Astrocyte (in vitro differentiated cells and primary cell): ENCODE results near the gene UGT1A9. TPM values are rescaled to one million over a fixed set of nuclear protein-coding genes. Genes with fewer than 3 reads are reported as not detected.

Experiments used
- DNase-seq: peaks from one replicate; pipeline ENCODE4 v3.0.0-alpha.2; 2010; ENCODE audit warnings: low read depth
- FAIRE-seq: peaks from 2 replicates; lab custom pipeline; 2011; peaks lifted over from hg19 to GRCh38; lab: Jason Lieb, UNC
- H2AFZ ChIP-seq: 2 replicates; pipeline ENCODE4 v1.6.0; 2012; ENCODE audit warnings: low read depth, low read length, inconsistent platforms
- H3K27ac ChIP-seq: 2 replicates; pipeline ENCODE4 v1.5.1; 2011; ENCODE audit warnings: low read depth, low read length, inconsistent platforms
- H3K27me3 ChIP-seq: 2 replicates; pipeline ENCODE4 v1.6.0; 2011; ENCODE audit warnings: low read length, inconsistent platforms; ENCODE audit not compliant: insufficient read depth
- H3K36me3 ChIP-seq: 2 replicates; pipeline ENCODE4 v1.5.1; 2011; ENCODE audit warnings: low read length, inconsistent platforms; ENCODE audit not compliant: insufficient read depth
- H3K4me1 ChIP-seq: 2 replicates; pipeline ENCODE4 v1.5.1; 2011; ENCODE audit warnings: low read length, inconsistent platforms; ENCODE audit not compliant: insufficient read depth
- H3K4me2 ChIP-seq: 2 replicates; pipeline ENCODE4 v1.6.0; 2012; ENCODE audit warnings: low read length, inconsistent platforms
- H3K4me3 ChIP-seq: 2 replicates; pipeline ENCODE4 v1.5.1; 2011; ENCODE audit warnings: low read depth, mild to moderate bottlenecking, low read length, inconsistent platforms; ENCODE audit not compliant: insufficient read depth
- H3K79me2 ChIP-seq: 2 replicates; pipeline ENCODE4 v1.6.0; 2012; ENCODE audit warnings: mild to moderate bottlenecking, low read length, inconsistent platforms; ENCODE audit not compliant: insufficient read depth
- H3K9ac ChIP-seq: 2 replicates; pipeline ENCODE4 v1.6.0; 2012; ENCODE audit warnings: mild to moderate bottlenecking, low read length, inconsistent platforms
- H3K9me3 ChIP-seq: 2 replicates; pipeline ENCODE4 v1.5.1; 2012; ENCODE audit warnings: low read depth, mild to moderate bottlenecking, low read length, inconsistent platforms; ENCODE audit not compliant: insufficient read depth
- H4K20me1 ChIP-seq: 2 replicates; pipeline ENCODE4 v1.6.0; 2012; ENCODE audit warnings: low read length, inconsistent platforms; ENCODE audit not compliant: insufficient read depth
- H3K27ac Mint-ChIP-seq: one replicate; pipeline ENCODE4 v1.8.0; 2021; ENCODE audit warnings: mild to moderate bottlenecking, mixed read lengths; ENCODE audit not compliant: unreplicated experiment
- H3K27me3 Mint-ChIP-seq: one replicate; pipeline ENCODE4 v1.8.0; 2021; ENCODE audit warnings: low read depth, mixed read lengths; ENCODE audit not compliant: unreplicated experiment
- H3K36me3 Mint-ChIP-seq: one replicate; pipeline ENCODE4 v1.8.0; 2021; ENCODE audit warnings: low read depth, mixed read lengths; ENCODE audit not compliant: unreplicated experiment
- H3K4me1 Mint-ChIP-seq: one replicate; pipeline ENCODE4 v1.8.0; 2021; ENCODE audit warnings: low read depth, mixed read lengths; ENCODE audit not compliant: unreplicated experiment
- H3K4me3 Mint-ChIP-seq: one replicate; pipeline ENCODE4 v1.8.0; 2021; ENCODE audit warnings: mild to moderate bottlenecking, moderate library complexity, mixed read lengths; ENCODE audit not compliant: unreplicated experiment
- H3K9me3 Mint-ChIP-seq: one replicate; pipeline ENCODE4 v1.8.0; 2021; ENCODE audit warnings: mild to moderate bottlenecking, mixed read lengths; ENCODE audit not compliant: unreplicated experiment
- EZH2 ChIP-seq: IDR thresholded peaks from 2 replicates; pipeline ENCODE4 v1.6.1; 2012; ENCODE audit warnings: mild to moderate bottlenecking, low read length, inconsistent platforms; ENCODE audit not compliant: insufficient read depth
- total RNA-seq: library from RNA; stranded (reverse); gene quantifications from 2 replicates; pipeline ENCODE4 v1.2.1, GENCODE V29; 2021
- TF ChIP-seq, protein P1 (sequence below): IDR thresholded peaks from 2 replicates; pipeline ENCODE4 v1.5.1; 2011; ENCODE audit warnings: low read depth, mild to moderate bottlenecking, inconsistent platforms, low read length, moderate library complexity; ENCODE audit not compliant: insufficient read depth

UGT1A9 gene
- total RNA-seq, 1 donor from 2014 or later, result not detected

DNA sequence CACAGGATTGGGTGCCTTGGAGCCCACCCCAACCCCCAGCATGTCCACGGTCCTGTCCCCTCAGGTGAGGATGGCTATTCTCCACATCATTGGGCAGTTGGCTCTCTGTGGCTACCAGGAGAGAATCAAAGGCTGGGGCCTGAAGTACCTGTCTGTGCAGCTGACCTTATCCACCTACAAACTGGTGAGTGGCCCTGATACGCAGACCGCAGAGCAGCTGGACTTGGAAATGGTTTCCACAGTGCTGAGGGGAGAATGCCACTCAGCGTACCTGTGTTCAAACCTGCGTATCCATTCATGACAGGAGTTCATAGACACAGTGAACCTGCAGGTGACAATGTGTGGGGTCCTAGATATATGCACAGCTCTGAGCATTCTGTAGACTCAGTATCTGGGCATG is 128.0 kb downstream of the UGT1A9 start:
- Mint-ChIP-seq H3K27me3 (peaks cover 38% of the 10 kb centered on the region), H3K27ac (no peak overlapping the region), H3K36me3 (no peaks in the 10 kb centered on the region), H3K4me1 (peaks cover 4% of the 10 kb centered on the region), H3K9me3 (peaks cover 4% of the 10 kb centered on the region), H3K4me3 (no peak overlapping the region)
- H3K4me1 ChIP-seq, result peaks cover 5% of the 10 kb centered on the region
- no peaks in the 10 kb centered on the region for H3K9me3 ChIP-seq
- H3K27me3 ChIP-seq, result peaks cover under 1% of the 10 kb centered on the region
- no peak for TF ChIP-seq EZH2
- TF ChIP-seq, protein P1, sequence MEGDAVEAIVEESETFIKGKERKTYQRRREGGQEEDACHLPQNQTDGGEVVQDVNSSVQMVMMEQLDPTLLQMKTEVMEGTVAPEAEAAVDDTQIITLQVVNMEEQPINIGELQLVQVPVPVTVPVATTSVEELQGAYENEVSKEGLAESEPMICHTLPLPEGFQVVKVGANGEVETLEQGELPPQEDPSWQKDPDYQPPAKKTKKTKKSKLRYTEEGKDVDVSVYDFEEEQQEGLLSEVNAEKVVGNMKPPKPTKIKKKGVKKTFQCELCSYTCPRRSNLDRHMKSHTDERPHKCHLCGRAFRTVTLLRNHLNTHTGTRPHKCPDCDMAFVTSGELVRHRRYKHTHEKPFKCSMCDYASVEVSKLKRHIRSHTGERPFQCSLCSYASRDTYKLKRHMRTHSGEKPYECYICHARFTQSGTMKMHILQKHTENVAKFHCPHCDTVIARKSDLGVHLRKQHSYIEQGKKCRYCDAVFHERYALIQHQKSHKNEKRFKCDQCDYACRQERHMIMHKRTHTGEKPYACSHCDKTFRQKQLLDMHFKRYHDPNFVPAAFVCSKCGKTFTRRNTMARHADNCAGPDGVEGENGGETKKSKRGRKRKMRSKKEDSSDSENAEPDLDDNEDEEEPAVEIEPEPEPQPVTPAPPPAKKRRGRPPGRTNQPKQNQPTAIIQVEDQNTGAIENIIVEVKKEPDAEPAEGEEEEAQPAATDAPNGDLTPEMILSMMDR, result no peak
- no peak overlapping the region for H3K9ac ChIP-seq
- H3K79me2 ChIP-seq, result no peaks in the 10 kb centered on the region
- H4K20me1 ChIP-seq, result no peaks in the 10 kb centered on the region
- H3K4me3 ChIP-seq, result no peak overlapping the region
- no peak overlapping the region for H3K27ac ChIP-seq
- DNase-seq (no peak), FAIRE-seq (no peak)
- H2AFZ ChIP-seq, result no peak overlapping the region
- H3K36me3 ChIP-seq, result no peaks in the 10 kb centered on the region
- no peak overlapping the region for H3K4me2 ChIP-seq

DNA sequence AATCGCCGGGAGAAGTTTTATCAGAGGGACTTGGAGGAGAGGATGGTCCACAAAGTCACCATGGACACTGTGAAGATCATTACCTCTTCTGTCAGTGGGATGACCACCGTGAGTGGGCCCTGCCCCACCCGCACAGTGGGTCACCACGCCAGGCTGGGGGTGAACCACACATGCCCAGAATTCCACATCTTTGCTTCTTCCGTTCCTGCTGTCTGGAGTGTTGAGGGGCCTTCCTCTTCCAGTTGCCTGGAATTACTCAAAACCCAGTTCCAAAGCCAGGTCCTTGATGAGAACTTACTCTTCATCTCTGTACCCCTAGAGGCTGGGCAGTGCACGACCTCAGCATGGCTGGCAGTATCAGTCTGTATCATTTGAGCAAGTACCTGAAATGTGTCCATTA is 128.5 kb downstream of the UGT1A9 start:
- peaks cover 4% of the 10 kb centered on the region for H3K4me1 Mint-ChIP-seq
- DNase-seq (no peak), FAIRE-seq (no peak)
- H4K20me1 ChIP-seq, result no peaks in the 10 kb centered on the region
- H3K9me3 ChIP-seq, result no peaks in the 10 kb centered on the region
- H3K79me2 ChIP-seq, result no peaks in the 10 kb centered on the region
- H3K4me1 ChIP-seq, result peaks cover 5% of the 10 kb centered on the region
- no peak for TF ChIP-seq EZH2
- TF ChIP-seq, protein P1, result no peak
- peaks cover 4% of the 10 kb centered on the region for H3K27me3 ChIP-seq
- peaks cover 38% of the 10 kb centered on the region for H3K27me3 Mint-ChIP-seq
- H3K9me3 Mint-ChIP-seq, result peaks cover 4% of the 10 kb centered on the region
- H3K36me3 ChIP-seq, result no peaks in the 10 kb centered on the region
- H2AFZ ChIP-seq, result no peak overlapping the region
- no peak overlapping the region for H3K4me2 ChIP-seq
- H3K4me3 Mint-ChIP-seq, result no peak overlapping the region
- H3K9ac ChIP-seq, result no peak overlapping the region
- H3K4me3 ChIP-seq, result no peak overlapping the region
- H3K27ac ChIP-seq, result no peak overlapping the region
- H3K27ac Mint-ChIP-seq, result no peak overlapping the region
- no peaks in the 10 kb centered on the region for H3K36me3 Mint-ChIP-seq

DNA sequence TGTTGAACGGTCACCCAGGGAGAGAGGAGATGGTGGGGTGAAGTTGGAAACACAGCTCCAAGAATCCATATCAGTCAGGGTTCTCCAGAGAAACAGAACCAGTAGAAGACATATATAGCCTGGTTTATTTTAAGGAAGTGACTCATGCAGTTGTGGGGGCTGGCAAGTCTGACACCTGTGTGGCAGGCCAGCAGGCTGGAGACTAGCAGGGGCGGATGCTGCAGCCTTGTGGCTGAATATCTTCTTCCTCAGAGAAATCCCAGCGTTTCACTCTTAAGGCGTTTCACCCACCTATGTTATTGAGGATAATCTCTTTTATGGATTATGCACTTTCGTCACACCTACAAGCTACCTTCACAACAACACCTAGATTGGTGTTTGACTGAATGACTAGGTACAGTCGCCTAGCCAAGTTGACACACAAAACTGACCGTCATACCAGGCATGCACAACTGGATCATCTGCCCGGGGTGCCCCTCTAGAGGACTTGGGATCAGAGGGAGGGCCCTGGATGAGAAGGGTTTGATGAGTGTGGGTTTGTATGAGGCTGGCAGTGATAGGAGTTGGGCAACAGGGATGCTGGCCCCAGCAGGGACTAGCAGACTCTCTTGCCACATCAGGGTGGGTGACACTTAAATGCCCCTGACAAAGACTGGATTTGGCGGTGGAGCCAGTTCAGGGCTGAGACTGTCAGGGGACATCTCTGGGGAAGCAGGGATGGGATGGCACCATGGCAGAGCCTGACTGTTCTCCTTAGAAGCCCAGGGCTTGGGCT is 129.8 kb downstream of the UGT1A9 start:
- Histone ChIP-seq H3K9me3 (no peaks in the 10 kb centered on the region), H3K79me2 (no peaks in the 10 kb centered on the region), H3K4me1 (peaks cover 5% of the 10 kb centered on the region), H3K4me2 (peak overlapping the region; percentile 15), H3K9ac (no peak overlapping the region), H3K36me3 (no peaks in the 10 kb centered on the region), H4K20me1 (no peaks in the 10 kb centered on the region), H3K4me3 (no peak overlapping the region), H3K27ac (no peak overlapping the region), H2AFZ (no peak overlapping the region), H3K27me3 (peaks cover 4% of the 10 kb centered on the region)
- TF ChIP-seq, protein P1, result no peak
- no peak for TF ChIP-seq EZH2
- peak; percentile 55 for DNase-seq
- Mint-ChIP-seq H3K27me3 (peaks cover 41% of the 10 kb centered on the region), H3K4me3 (no peak overlapping the region), H3K36me3 (no peaks in the 10 kb centered on the region), H3K27ac (no peak overlapping the region), H3K9me3 (peaks cover 4% of the 10 kb centered on the region), H3K4me1 (peaks cover 4% of the 10 kb centered on the region)
- no peak for FAIRE-seq
